ENCODE data around the gene CEP63.

CEP63 gene

GRCh38 chr3:134617608-134618477, 132.0 kb downstream of the CEP63 start:
- no peak for DNase-seq (ENCODE audit: low read depth)

GRCh38 chr3:134618478-134619300, 132.8 kb downstream of the CEP63 start:
- DNase-seq (ENCODE audit: low read depth): no peak
- H3K4me3 ChIP-seq (ENCODE audit: low read depth, low read length): no peak overlapping the region

More at GRCh38 chr3:134617608-134618477, 132.0 kb downstream of the CEP63 start:
- H3K4me3 ChIP-seq (ENCODE audit: low read depth, low read length): no peak overlapping the region

GRCh38 chr3:134619301-134619615, 133.4 kb downstream of the CEP63 start:
- no peak for DNase-seq (ENCODE audit: low read depth)
- no peak overlapping the region for H3K4me3 ChIP-seq (ENCODE audit: low read depth, low read length)

GRCh38 chr3:134619884-134620445, 134.1 kb downstream of the CEP63 start:
- no peak for DNase-seq (ENCODE audit: low read depth)
- H3K4me3 ChIP-seq (ENCODE audit: low read depth, low read length): no peak overlapping the region

- no peak for DNase-seq (ENCODE audit: low read depth)
- no peak overlapping the region for H3K4me3 ChIP-seq (ENCODE audit: low read depth, low read length)
Measured at GRCh38 chr3:134620476-134621115, 134.7 kb downstream of the CEP63 start.

GRCh38 chr3:134621854-134622253, 136.0 kb downstream of the CEP63 start:
- DNase-seq (ENCODE audit: low read depth): peak; percentile 3

GRCh38 chr3:134622806-134623365, 137.0 kb downstream of the CEP63 start:
- no peak for DNase-seq (ENCODE audit: low read depth)
- H3K4me3 ChIP-seq (ENCODE audit: low read depth, low read length): no peak overlapping the region

More at GRCh38 chr3:134621854-134622253, 136.0 kb downstream of the CEP63 start:
- H3K4me3 ChIP-seq (ENCODE audit: low read depth, low read length): no peak overlapping the region

- DNase-seq (ENCODE audit: low read depth): no peak
- H3K4me3 ChIP-seq (ENCODE audit: low read depth, low read length): no peak overlapping the region
Measured at GRCh38 chr3:134623615-134624245, 137.9 kb downstream of the CEP63 start.
